CD4-positive, alpha-beta T cell (primary cell): ENCODE data around the gene SRPRA. TPM values are rescaled to one million over a fixed set of nuclear protein-coding genes. Genes with fewer than 3 reads are reported as not detected.

ENCODE experiments used
- ATAC-seq: fragments of 200-7000 bp; cut with Tn5 transposase; one replicate; pipeline ENCODE4 v1.10.0; 2022; ENCODE audit warnings: mild to moderate bottlenecking; ENCODE audit not compliant: poor library complexity
- CTCF ChIA-PET: fragments of 350-600 bp; sonication (Branson Sonifier 250); formaldehyde crosslinking; loops from one replicate; lab custom pipeline; 2021; ENCODE audit warnings: antibody characterized with exemption, inconsistent platforms; lab: Charles Lee
- POLR2A ChIA-PET: fragments of 350-600 bp; sonication (Branson Sonifier 250); formaldehyde crosslinking; loops from one replicate; lab custom pipeline; 2021; ENCODE audit warnings: antibody characterized with exemption, inconsistent platforms; lab: Charles Lee
- DNase-seq, 14 experiments: peaks; one replicate each; pipeline ENCODE4 v3.0.0-alpha.2; 2013 to 2020; ENCODE audit warnings: mixed read lengths in 2 of 14
- H3K27ac ChIP-seq, 2 donors: one replicate each; pipeline versions ENCODE4 v1.5.1 to v1.7.0; 2013; ENCODE audit warnings: low read length in 2 of 2, low read depth in 1 of 2, mild to moderate bottlenecking in 1 of 2
- H3K27me3 ChIP-seq, 2 experiments: 1 replicate in 1 of 2; 2 replicates in 1 of 2; pipeline versions ENCODE4 v1.6.1 to v1.7.0; 2013; ENCODE audit warnings: low read length in 2 of 2, control low read depth in 1 of 2, mild to moderate bottlenecking in 1 of 2, moderate library complexity in 1 of 2; ENCODE audit not compliant: insufficient read depth in 2 of 2, control insufficient read depth in 1 of 2
- H3K36me3 ChIP-seq: one replicate; pipeline ENCODE4 v1.6.1; 2013; ENCODE audit warnings: low read length, control low read depth; ENCODE audit not compliant: insufficient read depth
- H3K4me1 ChIP-seq: one replicate; pipeline ENCODE4 v1.6.1; 2013; ENCODE audit warnings: low read length, control low read depth; ENCODE audit not compliant: insufficient read depth
- H3K4me3 ChIP-seq: one replicate; pipeline ENCODE4 v1.5.1; 2013; ENCODE audit warnings: mild to moderate bottlenecking, low read length, moderate library complexity
- H3K9me3 ChIP-seq, 2 experiments: 1 replicate in 1 of 2; 2 replicates in 1 of 2; pipeline versions ENCODE4 v1.6.1 to v1.7.0; 2013; ENCODE audit warnings: low read length in 2 of 2, mild to moderate bottlenecking in 2 of 2, control low read depth in 1 of 2, moderate library complexity in 1 of 2; ENCODE audit not compliant: control insufficient read depth in 1 of 2, insufficient read depth in 1 of 2
- H3K27ac Mint-ChIP-seq: one replicate; pipeline ENCODE4 v1.8.0; 2020; ENCODE audit warnings: mixed read lengths
- H3K27me3 Mint-ChIP-seq: one replicate; pipeline ENCODE4 v1.8.0; 2021; ENCODE audit warnings: mixed read lengths
- H3K36me3 Mint-ChIP-seq: one replicate; pipeline ENCODE4 v1.8.0; 2021; ENCODE audit warnings: low read depth, mixed read lengths
- H3K4me1 Mint-ChIP-seq: one replicate; pipeline ENCODE4 v1.8.0; 2021; ENCODE audit warnings: low read depth, mixed read lengths
- H3K4me3 Mint-ChIP-seq: one replicate; pipeline ENCODE4 v1.8.0; 2020; ENCODE audit warnings: mild to moderate bottlenecking, mixed read lengths
- H3K9me3 Mint-ChIP-seq: one replicate; pipeline ENCODE4 v1.8.0; 2020; ENCODE audit warnings: mixed read lengths
- intact Hi-C, 2 experiments: fragments of 100-400 bp; cut with DNase I in 1 of 2; cut with micrococcal nuclease in 1 of 2; formaldehyde crosslinking; loops; one replicate each; pipeline versions ENCODE4 v1.15.1 to v1.9.0; 2023 to 2025; cut with DNase I, micrococcal nuclease
- total RNA-seq, 174 experiments: library from RNA in 2 of 174; stranded (reverse) in 2 of 174; gene quantifications; one replicate each; pipeline ENCODE4 v1.2.3 and lab custom pipeline; 2021 to 2026
- TF ChIP-seq, protein P1 (sequence below): fragments of 200-600 bp; IDR thresholded peaks from one replicate; pipeline ENCODE4 v1.8.0; 2022; ENCODE audit warnings: antibody characterized with exemption, mild to moderate bottlenecking

SRPRA gene
- total RNA-seq, 2 experiments from 2014 or later: 198 to 206 TPM

DNA sequence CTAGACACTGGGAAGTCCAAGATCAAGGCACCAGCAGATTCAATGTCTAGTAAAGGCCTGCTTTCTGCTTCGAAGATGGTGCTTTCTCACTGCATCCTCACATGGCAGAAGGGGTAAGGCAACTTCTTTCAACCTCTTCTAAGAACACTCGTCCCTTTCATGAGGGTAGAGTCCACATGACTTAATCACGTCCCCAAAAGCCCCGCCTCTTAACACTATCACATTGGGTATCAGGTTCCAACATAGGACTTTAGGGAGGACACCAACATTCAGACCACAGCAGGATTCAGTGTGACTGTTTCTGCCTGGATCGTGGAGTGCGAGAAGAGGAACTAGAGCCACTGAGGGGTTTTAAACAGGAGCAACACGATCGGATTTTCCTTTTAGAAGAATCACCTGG lies 10.5 kb upstream of the SRPRA start:
- no peak overlapping the region for H3K4me3 ChIP-seq
- intact Hi-C loops: no loop called here
- Mint-ChIP-seq H3K4me1 (peaks cover 46% of the 10 kb centered on the region), H3K27me3 (no peaks in the 10 kb centered on the region), H3K36me3 (peaks cover 43% of the 10 kb centered on the region), H3K27ac (peak overlapping the region; percentile 99), H3K9me3 (no peaks in the 10 kb centered on the region), H3K4me3 (peak overlapping the region; percentile 14)
- TF ChIP-seq, protein P1, sequence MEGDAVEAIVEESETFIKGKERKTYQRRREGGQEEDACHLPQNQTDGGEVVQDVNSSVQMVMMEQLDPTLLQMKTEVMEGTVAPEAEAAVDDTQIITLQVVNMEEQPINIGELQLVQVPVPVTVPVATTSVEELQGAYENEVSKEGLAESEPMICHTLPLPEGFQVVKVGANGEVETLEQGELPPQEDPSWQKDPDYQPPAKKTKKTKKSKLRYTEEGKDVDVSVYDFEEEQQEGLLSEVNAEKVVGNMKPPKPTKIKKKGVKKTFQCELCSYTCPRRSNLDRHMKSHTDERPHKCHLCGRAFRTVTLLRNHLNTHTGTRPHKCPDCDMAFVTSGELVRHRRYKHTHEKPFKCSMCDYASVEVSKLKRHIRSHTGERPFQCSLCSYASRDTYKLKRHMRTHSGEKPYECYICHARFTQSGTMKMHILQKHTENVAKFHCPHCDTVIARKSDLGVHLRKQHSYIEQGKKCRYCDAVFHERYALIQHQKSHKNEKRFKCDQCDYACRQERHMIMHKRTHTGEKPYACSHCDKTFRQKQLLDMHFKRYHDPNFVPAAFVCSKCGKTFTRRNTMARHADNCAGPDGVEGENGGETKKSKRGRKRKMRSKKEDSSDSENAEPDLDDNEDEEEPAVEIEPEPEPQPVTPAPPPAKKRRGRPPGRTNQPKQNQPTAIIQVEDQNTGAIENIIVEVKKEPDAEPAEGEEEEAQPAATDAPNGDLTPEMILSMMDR: no peak
- ATAC-seq (no peak), DNase-seq (no peak)
- peaks cover 45% of the 10 kb centered on the region for H3K4me1 ChIP-seq
- no peaks in the 10 kb centered on the region for H3K9me3 ChIP-seq
- ChIA-PET POLR2A (no interaction called here), CTCF (no interaction called here)
- H3K27me3 ChIP-seq: no peaks in the 10 kb centered on the region
- peaks cover 19% of the 10 kb centered on the region for H3K36me3 ChIP-seq
- no peak overlapping the region for H3K27ac ChIP-seq

DNA sequence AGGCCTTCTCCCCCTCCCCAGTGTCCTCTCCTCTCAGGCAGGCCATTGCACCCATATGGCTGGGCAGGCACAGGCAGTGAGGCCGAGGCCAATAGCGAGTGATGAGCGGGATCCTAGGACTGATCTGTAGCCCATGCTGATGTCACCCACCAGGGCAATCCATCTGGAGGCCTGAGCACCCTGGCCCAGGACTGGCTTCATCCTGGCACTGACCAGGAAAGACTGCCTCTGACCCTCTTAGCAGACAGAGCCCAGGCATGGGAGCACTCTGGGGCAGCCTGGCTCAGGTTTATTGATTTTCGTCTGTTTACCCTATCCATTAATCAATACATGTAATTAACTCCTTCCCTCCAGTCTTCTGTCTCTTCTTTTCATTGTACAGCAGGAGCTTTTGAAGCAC lies 9.1 kb upstream of the SRPRA start:
- intact Hi-C loops: no loop called here
- H3K9me3 ChIP-seq: no peaks in the 10 kb centered on the region
- H3K27me3 Mint-ChIP-seq: no peaks in the 10 kb centered on the region
- ChIA-PET CTCF (no interaction called here), POLR2A (no interaction called here)
- no peaks in the 10 kb centered on the region for H3K9me3 Mint-ChIP-seq
- peaks cover 31% of the 10 kb centered on the region for H3K36me3 ChIP-seq
- no peak for ATAC-seq
- peaks cover 36% of the 10 kb centered on the region for H3K4me1 Mint-ChIP-seq
- peaks cover 48% of the 10 kb centered on the region for H3K36me3 Mint-ChIP-seq
- H3K27me3 ChIP-seq: no peaks in the 10 kb centered on the region
- H3K4me3 Mint-ChIP-seq: no peak overlapping the region
- peaks cover 34% of the 10 kb centered on the region for H3K4me1 ChIP-seq
- no peak overlapping the region for H3K27ac ChIP-seq
- no peak for DNase-seq
- H3K27ac Mint-ChIP-seq: no peak overlapping the region
- no peak overlapping the region for H3K4me3 ChIP-seq
- TF ChIP-seq, protein P1: no peak

DNA sequence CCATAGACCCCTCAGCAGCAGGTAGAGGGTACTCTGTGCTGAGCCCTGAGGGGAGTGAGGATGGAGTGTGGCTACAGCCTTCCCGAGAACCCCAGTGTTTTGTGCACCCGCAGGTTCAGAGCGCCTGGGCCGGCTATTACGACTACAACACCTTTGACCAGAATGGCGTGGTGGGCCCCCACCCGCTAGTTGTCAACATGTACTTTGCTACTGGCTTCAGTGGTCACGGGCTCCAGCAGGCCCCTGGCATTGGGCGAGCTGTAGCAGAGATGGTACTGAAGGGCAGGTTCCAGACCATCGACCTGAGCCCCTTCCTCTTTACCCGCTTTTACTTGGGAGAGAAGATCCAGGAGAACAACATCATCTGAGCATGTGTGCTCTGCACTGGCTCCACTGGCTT lies 8.6 kb upstream of the SRPRA start:
- Histone ChIP-seq H3K4me1 (peaks cover 29% of the 10 kb centered on the region), H3K27ac (no peak overlapping the region), H3K27me3 (no peaks in the 10 kb centered on the region), H3K4me3 (no peak overlapping the region), H3K9me3 (no peaks in the 10 kb centered on the region), H3K36me3 (peaks cover 32% of the 10 kb centered on the region)
- H3K27ac Mint-ChIP-seq: no peak overlapping the region
- H3K27me3 Mint-ChIP-seq: no peaks in the 10 kb centered on the region
- CTCF ChIA-PET: no interaction called here
- H3K36me3 Mint-ChIP-seq: peaks cover 48% of the 10 kb centered on the region
- no peak overlapping the region for H3K4me3 Mint-ChIP-seq
- POLR2A ChIA-PET: no interaction called here
- DNase-seq (no peak), ATAC-seq (no peak)
- TF ChIP-seq, protein P1: no peak
- intact Hi-C loops: no loop called here
- H3K4me1 Mint-ChIP-seq: peaks cover 33% of the 10 kb centered on the region
- H3K9me3 Mint-ChIP-seq: no peaks in the 10 kb centered on the region
